ENCODE results near the gene GRIA3. TPM values are rescaled to one million over a fixed set of nuclear protein-coding genes. Genes with fewer than 3 reads are reported as not detected.

Gene GRIA3
- total RNA-seq, 1 experiment from 2014 or later, result 1.4 TPM

DNA sequence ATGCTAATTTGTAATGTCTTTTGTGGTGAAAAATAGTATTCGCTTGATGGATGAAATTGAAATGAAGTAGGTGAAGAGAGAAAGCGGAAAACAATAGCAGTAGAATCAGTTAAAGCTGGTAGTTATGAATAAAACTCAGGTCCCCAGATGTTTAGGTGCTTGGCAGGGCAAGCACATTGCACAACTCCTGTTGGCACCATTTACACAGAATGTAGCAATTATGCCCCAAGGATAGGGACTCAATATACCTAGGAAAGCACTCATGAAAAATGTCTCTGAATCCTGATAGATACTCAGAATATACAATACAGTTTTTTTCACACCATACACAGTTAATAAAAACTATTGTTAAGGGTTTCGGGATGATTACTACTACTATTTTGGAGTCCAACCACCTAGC, 26.5 kb upstream of the GRIA3 start:
- H3K79me1 ChIP-seq (ENCODE audit: insufficient read depth, low read depth, low read length, poor library complexity, severe bottlenecking), result no peaks in the 10 kb centered on the region
- H3K4ac ChIP-seq (ENCODE audit: low read depth, low read length), result no peak overlapping the region
- peaks cover 15% of the 10 kb centered on the region for H3K9me3 ChIP-seq (ENCODE audit: control insufficient read depth, low read depth, low read length)
- no peak overlapping the region for H3K4me2 ChIP-seq (ENCODE audit: insufficient read depth, insufficient read length, low read length)
- H3K56ac ChIP-seq (ENCODE audit: insufficient read length, low read depth, low read length), result no peak overlapping the region
- no peak overlapping the region for H2BK12ac ChIP-seq (ENCODE audit: insufficient read length, low read depth, low read length)
- H3K4me1 Mint-ChIP-seq, result no peaks in the 10 kb centered on the region
- peaks cover 17 to 53% of the 10 kb centered on the region in 2 experiments for H3K9me3 Mint-ChIP-seq
- H3K14ac ChIP-seq (ENCODE audit: insufficient read depth, low read length), result no peak overlapping the region
- H3K18ac ChIP-seq (ENCODE audit: insufficient read length, low read depth, low read length), result no peak overlapping the region
- no peaks in the 10 kb centered on the region; a peak in 2 of 7 replicates for H3K36me3 Mint-ChIP-seq (ENCODE audit: insufficient read depth in 1 of 3, low read depth in 3 of 3)
- WGBS (ENCODE audit: extremely low coverage, insufficient read length, low lambda C conversion rate), result 100% methylated on average over 2 of the region's 3 CpGs
- no peak overlapping the region for H3K23ac ChIP-seq (ENCODE audit: insufficient read length, low read depth, low read length)
- H3K27me3 Mint-ChIP-seq (ENCODE audit: low read depth), result no peaks in the 10 kb centered on the region
- H4K91ac ChIP-seq (ENCODE audit: insufficient read length, low read depth, low read length), result no peak overlapping the region
- H3K27ac Mint-ChIP-seq, result no peak overlapping the region
- H3K79me2 ChIP-seq (ENCODE audit: insufficient read depth, low read length), result no peaks in the 10 kb centered on the region
- H2BK120ac ChIP-seq (ENCODE audit: low read depth, low read length, poor library complexity, severe bottlenecking), result no peak overlapping the region
- H2AK5ac ChIP-seq (ENCODE audit: insufficient read length, low read length), result no peak overlapping the region
- no peak for DNase-seq
- no peak for TF ChIP-seq CTCF (conservative IDR thresholded peaks at IDR 0.05)
- no peaks in the 10 kb centered on the region for H4K20me1 ChIP-seq (ENCODE audit: control insufficient read depth, insufficient read depth, insufficient read length)
- no peaks in the 10 kb centered on the region for H3K4me1 ChIP-seq (ENCODE audit: insufficient read depth, low read length)
- H2BK20ac ChIP-seq (ENCODE audit: low read depth, low read length, poor library complexity, severe bottlenecking), result no peak overlapping the region
- H2BK15ac ChIP-seq (ENCODE audit: low read depth, low read length), result no peak overlapping the region
- no peak overlapping the region for H2AFZ ChIP-seq (ENCODE audit: low read length)
- H3K4me3 Mint-ChIP-seq, result no peak overlapping the region
- H3K27ac ChIP-seq (ENCODE audit: insufficient read length, low read depth, low read length), result no peak overlapping the region
- no peak overlapping the region for H3K9ac ChIP-seq (ENCODE audit: extremely low read depth, insufficient read length, low read length)
- H3T11ph ChIP-seq (ENCODE audit: low read length), result no peak overlapping the region
- no peak overlapping the region for H4K8ac ChIP-seq (replicated peaks; ENCODE audit: insufficient read length, low read depth, low read length)
- no peak overlapping the region for H2BK5ac ChIP-seq (ENCODE audit: insufficient read length, low read length)
- no peaks in the 10 kb centered on the region for H3K27me3 ChIP-seq (ENCODE audit: insufficient read depth, low read length)
- H4K5ac ChIP-seq (ENCODE audit: insufficient read length, low read depth, low read length), result no peak overlapping the region
- no peaks in the 10 kb centered on the region for H3K23me2 ChIP-seq (ENCODE audit: insufficient read length, low read depth, low read length, poor library complexity, severe bottlenecking)

All from H9 (cell line).